ENCODE data around the gene PLCH2.

PLCH2 gene

GRCh38 chr1:2429780-2430591, 46.1 kb upstream of the PLCH2 start:
- DNase-seq (ENCODE audit: extremely low read depth, low read depth) = no peak
- TF ChIP-seq, protein P1, sequence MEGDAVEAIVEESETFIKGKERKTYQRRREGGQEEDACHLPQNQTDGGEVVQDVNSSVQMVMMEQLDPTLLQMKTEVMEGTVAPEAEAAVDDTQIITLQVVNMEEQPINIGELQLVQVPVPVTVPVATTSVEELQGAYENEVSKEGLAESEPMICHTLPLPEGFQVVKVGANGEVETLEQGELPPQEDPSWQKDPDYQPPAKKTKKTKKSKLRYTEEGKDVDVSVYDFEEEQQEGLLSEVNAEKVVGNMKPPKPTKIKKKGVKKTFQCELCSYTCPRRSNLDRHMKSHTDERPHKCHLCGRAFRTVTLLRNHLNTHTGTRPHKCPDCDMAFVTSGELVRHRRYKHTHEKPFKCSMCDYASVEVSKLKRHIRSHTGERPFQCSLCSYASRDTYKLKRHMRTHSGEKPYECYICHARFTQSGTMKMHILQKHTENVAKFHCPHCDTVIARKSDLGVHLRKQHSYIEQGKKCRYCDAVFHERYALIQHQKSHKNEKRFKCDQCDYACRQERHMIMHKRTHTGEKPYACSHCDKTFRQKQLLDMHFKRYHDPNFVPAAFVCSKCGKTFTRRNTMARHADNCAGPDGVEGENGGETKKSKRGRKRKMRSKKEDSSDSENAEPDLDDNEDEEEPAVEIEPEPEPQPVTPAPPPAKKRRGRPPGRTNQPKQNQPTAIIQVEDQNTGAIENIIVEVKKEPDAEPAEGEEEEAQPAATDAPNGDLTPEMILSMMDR (IDR thresholded peaks at IDR 0.05; ENCODE audit: low read depth, low read length, missing control alignments) = peak; percentile 52
- no peak overlapping the region for H3K4me3 ChIP-seq (replicated peaks; ENCODE audit: low read depth, low read length)

DNA sequence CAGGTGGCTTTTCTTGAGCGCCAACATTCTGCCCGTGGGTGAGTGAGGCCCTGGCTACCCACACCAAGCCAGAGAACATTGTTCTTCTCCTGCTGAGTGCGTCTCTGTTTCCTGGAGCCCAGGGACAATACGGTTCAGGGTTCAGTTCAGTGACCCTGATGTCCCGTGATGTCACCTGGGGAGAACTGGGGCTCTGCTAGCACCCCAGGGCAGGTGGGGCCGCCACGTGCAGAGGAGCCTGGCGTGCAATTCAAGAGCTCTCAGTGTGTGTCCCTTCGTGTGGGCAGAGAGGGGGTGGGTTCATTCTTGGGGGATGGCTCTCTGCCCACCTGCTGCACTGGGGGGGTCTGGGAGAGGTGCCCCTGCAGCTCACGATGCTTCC, 45.5 kb upstream of the PLCH2 start:
- no peak for DNase-seq (ENCODE audit: extremely low read depth, low read depth)
- TF ChIP-seq, protein P1 (IDR thresholded peaks at IDR 0.05; ENCODE audit: low read depth, low read length, missing control alignments) = no peak
- no peak overlapping the region for H3K4me3 ChIP-seq (replicated peaks; ENCODE audit: low read depth, low read length)

DNA sequence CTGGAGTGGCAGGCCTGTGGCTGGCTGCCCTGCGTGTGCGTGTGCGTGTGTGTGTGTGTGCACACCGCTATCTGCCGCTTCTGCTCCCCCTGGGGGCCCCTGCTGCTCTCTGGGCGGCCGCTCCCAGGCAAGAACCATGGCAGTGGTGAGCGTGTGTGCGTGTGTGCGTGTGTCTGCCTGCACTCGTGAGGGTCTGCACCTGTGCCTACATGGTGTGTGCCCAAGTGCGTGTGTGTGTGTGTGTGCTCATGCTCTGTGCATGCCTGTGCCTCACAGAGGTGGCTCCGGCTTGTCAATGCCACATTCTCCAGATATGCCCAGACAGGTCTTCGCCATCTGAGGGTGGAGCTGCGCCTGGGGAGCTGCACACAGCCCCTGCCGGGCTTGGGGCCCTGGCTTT, 45.0 kb upstream of the PLCH2 start:
- TF ChIP-seq, protein P1 (IDR thresholded peaks at IDR 0.05; ENCODE audit: low read depth, low read length, missing control alignments) = no peak

GRCh38 chr1:2431518-2431917, 44.6 kb upstream of the PLCH2 start:
- no peak overlapping the region for H3K4me3 ChIP-seq (replicated peaks; ENCODE audit: low read depth, low read length)
- DNase-seq (ENCODE audit: extremely low read depth, low read depth) = no peak
- TF ChIP-seq, protein P1 (IDR thresholded peaks at IDR 0.05; ENCODE audit: low read depth, low read length, missing control alignments) = no peak

More for the DNA sequence above, 45.0 kb upstream of the PLCH2 start:
- no peak for DNase-seq (ENCODE audit: extremely low read depth, low read depth)
- no peak overlapping the region for H3K4me3 ChIP-seq (replicated peaks; ENCODE audit: low read depth, low read length)

DNA sequence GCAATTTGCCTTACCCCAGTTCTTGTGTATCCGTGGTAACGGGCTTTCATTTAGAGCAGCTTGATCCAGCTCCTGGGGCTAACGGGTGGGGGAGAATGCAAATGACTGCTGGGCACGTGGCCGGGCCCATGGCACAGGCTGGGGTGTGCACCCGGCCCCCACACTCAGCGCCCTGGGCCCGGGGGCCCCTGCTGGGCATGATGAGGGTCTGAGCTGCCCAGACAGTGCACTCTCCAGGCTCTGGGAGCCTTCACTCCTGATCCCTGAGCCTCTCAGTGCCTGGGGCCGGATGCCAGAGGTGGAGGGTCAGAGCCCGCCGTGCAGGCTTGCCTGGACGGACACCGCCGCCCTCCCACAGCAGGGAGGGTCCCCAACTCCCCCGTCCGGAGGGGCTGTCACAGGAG, 43.6 kb upstream of the PLCH2 start:
- no peak for DNase-seq (ENCODE audit: extremely low read depth, low read depth)
- no peak overlapping the region for H3K4me3 ChIP-seq (replicated peaks; ENCODE audit: low read depth, low read length)
- TF ChIP-seq, protein P1 (IDR thresholded peaks at IDR 0.05; ENCODE audit: low read depth, low read length, missing control alignments) = no peak

- no peak for DNase-seq (ENCODE audit: extremely low read depth, low read depth)
- TF ChIP-seq, protein P1 (IDR thresholded peaks at IDR 0.05; ENCODE audit: low read depth, low read length, missing control alignments) = no peak
- H3K4me3 ChIP-seq (replicated peaks; ENCODE audit: low read depth, low read length) = no peak overlapping the region
These were observed 42.9 kb upstream of the PLCH2 start for GRCh38 chr1:2433196-2433595.
